ENCODE results near the gene CD80.

The CD80 gene

DNA sequence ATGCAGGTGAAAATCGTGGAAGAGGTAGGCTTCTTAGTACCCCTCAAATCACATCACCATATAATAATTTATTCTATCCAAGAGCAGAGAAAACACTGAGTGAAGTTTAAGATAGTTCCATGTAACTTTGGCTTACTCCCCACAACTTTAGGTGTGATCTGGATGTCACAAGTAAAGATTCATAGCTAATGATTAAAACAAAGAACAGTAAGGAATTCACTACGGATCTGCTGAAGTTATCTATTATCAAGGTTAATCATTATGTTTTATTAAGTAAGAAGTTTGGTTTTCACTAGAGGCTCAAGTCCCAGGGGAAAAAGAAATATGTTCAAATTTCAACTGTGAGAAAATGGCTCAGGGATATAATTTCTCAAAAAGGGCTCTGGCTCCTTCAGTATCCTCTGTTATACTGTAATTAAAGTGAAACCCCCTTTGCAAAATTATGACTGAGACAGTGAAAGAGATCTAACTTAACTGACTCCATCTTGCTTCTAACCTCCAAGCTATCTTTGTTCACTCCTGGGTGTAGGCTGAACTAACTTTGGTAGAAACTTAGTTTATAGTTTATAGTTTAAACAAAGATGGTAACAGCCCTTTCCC lies 17.1 kb downstream of the CD80 start:
- H3K36me3 ChIP-seq (ENCODE audit: control insufficient read depth, insufficient read depth, low read length) = peaks cover 9% of the 10 kb centered on the region
- TF ChIP-seq, protein P1, sequence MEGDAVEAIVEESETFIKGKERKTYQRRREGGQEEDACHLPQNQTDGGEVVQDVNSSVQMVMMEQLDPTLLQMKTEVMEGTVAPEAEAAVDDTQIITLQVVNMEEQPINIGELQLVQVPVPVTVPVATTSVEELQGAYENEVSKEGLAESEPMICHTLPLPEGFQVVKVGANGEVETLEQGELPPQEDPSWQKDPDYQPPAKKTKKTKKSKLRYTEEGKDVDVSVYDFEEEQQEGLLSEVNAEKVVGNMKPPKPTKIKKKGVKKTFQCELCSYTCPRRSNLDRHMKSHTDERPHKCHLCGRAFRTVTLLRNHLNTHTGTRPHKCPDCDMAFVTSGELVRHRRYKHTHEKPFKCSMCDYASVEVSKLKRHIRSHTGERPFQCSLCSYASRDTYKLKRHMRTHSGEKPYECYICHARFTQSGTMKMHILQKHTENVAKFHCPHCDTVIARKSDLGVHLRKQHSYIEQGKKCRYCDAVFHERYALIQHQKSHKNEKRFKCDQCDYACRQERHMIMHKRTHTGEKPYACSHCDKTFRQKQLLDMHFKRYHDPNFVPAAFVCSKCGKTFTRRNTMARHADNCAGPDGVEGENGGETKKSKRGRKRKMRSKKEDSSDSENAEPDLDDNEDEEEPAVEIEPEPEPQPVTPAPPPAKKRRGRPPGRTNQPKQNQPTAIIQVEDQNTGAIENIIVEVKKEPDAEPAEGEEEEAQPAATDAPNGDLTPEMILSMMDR (IDR thresholded peaks at IDR 0.05; ENCODE audit: insufficient read depth, low read length, poor library complexity, severe bottlenecking) = no peak
- no peak overlapping the region for H3K4me3 ChIP-seq (replicated peaks; ENCODE audit: low read depth, low read length)
- no peaks in the 10 kb centered on the region for H3K27me3 ChIP-seq (replicated peaks; ENCODE audit: control insufficient read depth, insufficient read depth, low read length)
- DNase-seq (ENCODE audit: extremely low read depth, insufficient read length) = no peak

DNA sequence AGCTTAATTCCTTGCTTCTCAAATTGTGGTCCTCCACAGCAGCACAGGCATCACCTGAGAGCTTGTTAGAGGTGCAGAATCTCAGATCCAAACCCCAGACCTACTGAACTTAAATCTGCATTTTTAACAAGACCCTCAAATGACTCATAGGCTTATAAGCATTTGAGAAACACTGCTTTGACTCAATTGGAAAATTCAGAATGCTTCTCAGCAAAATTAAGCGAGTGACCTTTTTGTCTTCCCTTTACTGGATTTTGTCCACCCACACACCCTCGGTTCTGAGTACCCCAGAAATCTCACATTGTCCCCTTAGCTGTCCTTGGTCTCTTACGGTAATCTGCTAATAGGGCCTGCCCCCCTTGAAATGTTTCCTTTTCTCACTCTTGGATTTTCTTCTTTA lies 17.9 kb downstream of the CD80 start:
- no peak overlapping the region for H3K4me3 ChIP-seq (replicated peaks; ENCODE audit: low read depth, low read length)
- no peak for DNase-seq (ENCODE audit: extremely low read depth, insufficient read length)
- peaks cover 12% of the 10 kb centered on the region for H3K36me3 ChIP-seq (ENCODE audit: control insufficient read depth, insufficient read depth, low read length)
- no peaks in the 10 kb centered on the region for H3K27me3 ChIP-seq (replicated peaks; ENCODE audit: control insufficient read depth, insufficient read depth, low read length)
- TF ChIP-seq, protein P1 (IDR thresholded peaks at IDR 0.05; ENCODE audit: insufficient read depth, low read length, poor library complexity, severe bottlenecking) = no peak

GRCh38 chr3:119538772-119539171 lies 20.6 kb downstream of the CD80 start:
- TF ChIP-seq, protein P1 (IDR thresholded peaks at IDR 0.05; ENCODE audit: insufficient read depth, low read length, poor library complexity, severe bottlenecking) = no peak
- H3K36me3 ChIP-seq (ENCODE audit: control insufficient read depth, insufficient read depth, low read length) = peaks cover 7% of the 10 kb centered on the region
- no peak overlapping the region for H3K4me3 ChIP-seq (replicated peaks; ENCODE audit: low read depth, low read length)
- no peaks in the 10 kb centered on the region for H3K27me3 ChIP-seq (replicated peaks; ENCODE audit: control insufficient read depth, insufficient read depth, low read length)
- no peak for DNase-seq (ENCODE audit: extremely low read depth, insufficient read length)

- Histone ChIP-seq H3K4me3 (replicated peaks; ENCODE audit: low read depth, low read length) (no peak overlapping the region), H3K27me3 (replicated peaks; ENCODE audit: control insufficient read depth, insufficient read depth, low read length) (no peaks in the 10 kb centered on the region), H3K36me3 (ENCODE audit: control insufficient read depth, insufficient read depth, low read length) (peaks cover 9% of the 10 kb centered on the region)
- TF ChIP-seq, protein P1 (IDR thresholded peaks at IDR 0.05; ENCODE audit: insufficient read depth, low read length, poor library complexity, severe bottlenecking) = no peak
- no peak for DNase-seq (ENCODE audit: extremely low read depth, insufficient read length)
Measured at GRCh38 chr3:119536757-119537156, 22.7 kb downstream of the CD80 start.

DNA sequence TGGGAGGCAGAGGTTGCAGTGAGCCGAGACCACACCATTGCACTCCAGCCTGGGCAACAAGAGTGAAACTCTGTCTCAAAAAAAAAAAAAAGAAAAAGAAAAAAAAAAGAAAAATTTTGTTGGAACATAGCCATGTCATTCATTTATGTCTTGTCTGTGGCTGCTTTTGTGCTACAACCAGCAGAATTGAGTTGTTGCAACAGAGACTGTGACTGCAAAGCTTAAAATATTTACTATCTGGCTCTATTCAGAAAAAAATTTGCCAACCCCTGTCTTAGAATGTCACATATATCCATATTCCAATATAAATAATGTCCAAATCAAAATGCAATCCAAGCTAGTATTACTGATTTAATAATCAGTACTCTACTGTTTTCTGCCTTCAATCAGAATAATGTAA lies 25.1 kb downstream of the CD80 start:
- Histone ChIP-seq H3K27me3 (replicated peaks; ENCODE audit: control insufficient read depth, insufficient read depth, low read length) (no peaks in the 10 kb centered on the region), H3K36me3 (ENCODE audit: control insufficient read depth, insufficient read depth, low read length) (peaks cover 13% of the 10 kb centered on the region), H3K4me3 (replicated peaks; ENCODE audit: low read depth, low read length) (no peak overlapping the region)
- DNase-seq (ENCODE audit: extremely low read depth, insufficient read length) = no peak
- TF ChIP-seq, protein P1 (IDR thresholded peaks at IDR 0.05; ENCODE audit: insufficient read depth, low read length, poor library complexity, severe bottlenecking) = no peak

DNA sequence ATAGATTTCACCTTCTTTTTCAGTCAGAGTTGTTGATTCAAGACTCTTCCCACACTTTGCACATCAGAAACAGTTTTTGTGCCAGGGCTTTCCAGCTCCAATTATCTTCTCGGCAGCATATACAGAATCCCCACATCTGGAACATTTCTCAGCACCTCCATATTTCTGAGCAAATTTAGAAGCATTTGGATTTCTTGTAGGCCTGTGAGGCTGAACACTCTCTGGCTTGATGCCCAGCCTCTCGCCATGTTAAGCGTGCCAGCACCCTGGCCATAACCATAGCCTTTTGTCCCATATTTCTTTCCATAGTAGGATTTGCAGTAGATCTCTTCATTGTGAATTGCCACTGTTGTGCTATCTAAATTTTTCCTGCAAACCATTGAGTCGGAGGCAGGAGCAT lies 28.3 kb downstream of the CD80 start:
- H3K36me3 ChIP-seq (ENCODE audit: control insufficient read depth, insufficient read depth, low read length) = peaks cover 23% of the 10 kb centered on the region
- no peak for DNase-seq (ENCODE audit: extremely low read depth, insufficient read length)
- TF ChIP-seq, protein P1 (IDR thresholded peaks at IDR 0.05; ENCODE audit: insufficient read depth, low read length, poor library complexity, severe bottlenecking) = no peak
- no peaks in the 10 kb centered on the region for H3K27me3 ChIP-seq (replicated peaks; ENCODE audit: control insufficient read depth, insufficient read depth, low read length)
- H3K4me3 ChIP-seq (replicated peaks; ENCODE audit: low read depth, low read length) = no peak overlapping the region
